ENCODE results near the gene LRSAM1.

The LRSAM1 gene

DNA sequence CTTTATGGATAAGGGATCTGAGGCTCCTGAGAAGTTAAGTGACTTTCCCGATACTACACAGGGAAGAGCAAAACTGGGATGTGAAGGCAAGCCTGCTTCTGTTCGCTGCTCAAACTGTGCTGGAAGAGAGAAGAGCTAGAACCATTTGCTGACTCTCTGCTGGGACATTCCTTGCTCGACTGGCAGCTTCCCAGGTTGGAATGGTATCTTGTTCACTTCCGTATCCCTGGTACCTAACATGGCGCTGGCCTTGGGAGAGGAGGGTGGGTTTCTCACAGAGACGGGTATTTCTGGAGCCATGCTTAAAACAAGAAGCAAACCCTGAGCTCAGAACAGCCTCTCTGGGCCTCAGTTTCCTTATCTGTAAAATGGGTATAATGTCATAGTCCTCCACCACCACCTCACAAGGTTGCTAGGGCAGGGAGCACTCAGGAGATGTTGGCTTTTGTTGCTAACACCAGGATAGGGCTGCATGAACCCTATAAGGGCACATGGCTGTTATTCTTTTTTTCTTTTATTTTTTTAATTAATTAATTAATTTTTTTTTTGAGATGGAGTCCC, 92.7 kb downstream of the LRSAM1 start:
- DNase-seq (ENCODE audit: low read depth, low spot score) = no peak
- Histone ChIP-seq H3K4me3 (no peak overlapping the region), H3K9me3 (ENCODE audit: low read depth, low read length) (no peaks in the 10 kb centered on the region), H3K27ac (no peak overlapping the region), H3K36me3 (ENCODE audit: insufficient read depth, low read length) (no peaks in the 10 kb centered on the region), H3K9ac (ENCODE audit: insufficient read length) (no peak overlapping the region)
- TF ChIP-seq POLR2AphosphoS5 (IDR thresholded peaks at IDR 0.05; ENCODE audit: borderline replicate concordance, low read depth, low read length) (no peak), FOXP2 (optimal IDR thresholded peaks at IDR 0.05; ENCODE audit: control extremely low read depth, extremely low read length, insufficient read depth) (no peak), EZH2 (IDR thresholded peaks at IDR 0.05) (no peak)

GRCh38 chr9:127545196-127546124, 94.2 kb downstream of the LRSAM1 start:
- no peak for DNase-seq (ENCODE audit: low read depth, low spot score)

DNA sequence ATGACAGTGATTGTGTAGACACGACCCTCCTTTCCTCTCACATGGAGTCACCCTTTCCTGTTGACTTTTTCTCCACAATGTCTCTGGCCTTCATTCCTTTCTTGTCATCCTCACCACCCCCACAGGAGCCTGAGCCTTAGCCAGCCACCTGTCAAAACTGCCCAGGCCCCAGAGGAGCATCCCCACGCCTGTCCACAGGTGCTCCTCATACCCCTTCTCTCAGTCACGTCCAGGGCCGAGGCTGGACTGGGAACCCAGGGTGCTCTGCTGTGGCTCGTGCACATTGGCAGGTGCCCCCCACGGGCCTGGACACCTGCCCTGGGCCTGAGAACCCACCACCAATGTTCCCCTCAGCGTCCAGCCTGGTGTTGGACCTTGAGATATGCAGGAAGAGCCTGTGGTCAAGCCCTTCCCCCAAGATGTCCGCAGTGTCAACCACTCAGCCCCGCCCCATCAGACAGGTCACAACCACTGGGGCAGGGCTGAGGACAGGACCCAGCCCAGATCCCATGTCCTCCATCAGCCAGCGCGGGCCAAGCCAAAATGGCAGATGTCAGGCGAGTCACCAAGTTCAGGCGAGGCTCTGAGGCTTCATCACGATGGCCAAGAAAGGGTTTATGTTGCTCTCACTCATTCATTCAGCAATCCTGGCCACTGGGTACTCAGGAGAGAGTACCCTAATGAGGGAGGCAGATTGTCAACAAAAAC, 95.0 kb downstream of the LRSAM1 start:
- Histone ChIP-seq H3K27ac (no peak overlapping the region), H3K36me3 (ENCODE audit: insufficient read depth, low read length) (no peaks in the 10 kb centered on the region), H3K9me3 (ENCODE audit: low read depth, low read length) (no peaks in the 10 kb centered on the region), H3K4me3 (no peak overlapping the region), H3K9ac (ENCODE audit: insufficient read length) (no peak overlapping the region)
- DNase-seq (ENCODE audit: low read depth, low spot score) = no peak
- TF ChIP-seq EZH2 (IDR thresholded peaks at IDR 0.05) = no peak
- TF ChIP-seq POLR2AphosphoS5 (IDR thresholded peaks at IDR 0.05; ENCODE audit: borderline replicate concordance, low read depth, low read length) = no peak
- TF ChIP-seq FOXP2 (optimal IDR thresholded peaks at IDR 0.05; ENCODE audit: control extremely low read depth, extremely low read length, insufficient read depth) = no peak

More at GRCh38 chr9:127545196-127546124, 94.2 kb downstream of the LRSAM1 start:
- Histone ChIP-seq H3K27ac (no peak overlapping the region), H3K9ac (ENCODE audit: insufficient read length) (no peak overlapping the region), H3K4me3 (no peak overlapping the region), H3K9me3 (ENCODE audit: low read depth, low read length) (no peaks in the 10 kb centered on the region), H3K36me3 (ENCODE audit: insufficient read depth, low read length) (no peaks in the 10 kb centered on the region)
- TF ChIP-seq EZH2 (IDR thresholded peaks at IDR 0.05) (no peak), POLR2AphosphoS5 (IDR thresholded peaks at IDR 0.05; ENCODE audit: borderline replicate concordance, low read depth, low read length) (no peak), FOXP2 (optimal IDR thresholded peaks at IDR 0.05; ENCODE audit: control extremely low read depth, extremely low read length, insufficient read depth) (no peak)

GRCh38 chr9:127548352-127548881, 97.1 kb downstream of the LRSAM1 start:
- H3K36me3 ChIP-seq (ENCODE audit: insufficient read depth, low read length) = no peaks in the 10 kb centered on the region

DNA sequence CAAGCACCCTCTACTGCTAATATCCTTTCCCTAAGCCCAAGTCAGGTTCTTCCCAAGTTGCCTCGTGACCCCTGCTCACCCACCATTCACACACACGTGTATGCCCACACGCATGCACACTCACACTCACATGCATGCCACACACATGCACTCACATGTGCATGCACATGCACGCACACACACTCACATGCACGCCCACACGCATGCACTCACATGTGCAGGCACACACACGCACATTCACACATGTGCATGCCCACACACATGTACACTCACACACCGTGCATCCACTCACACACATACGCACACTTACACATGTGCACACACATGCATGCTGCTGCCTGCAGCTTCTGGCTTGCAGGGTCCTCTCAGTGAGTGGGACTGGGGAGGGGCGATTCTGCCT, 97.9 kb downstream of the LRSAM1 start:
- DNase-seq (ENCODE audit: low read depth, low spot score) = no peak
- TF ChIP-seq EZH2 (IDR thresholded peaks at IDR 0.05) (no peak), FOXP2 (optimal IDR thresholded peaks at IDR 0.05; ENCODE audit: control extremely low read depth, extremely low read length, insufficient read depth) (no peak), POLR2AphosphoS5 (IDR thresholded peaks at IDR 0.05; ENCODE audit: borderline replicate concordance, low read depth, low read length) (no peak)
- no peak overlapping the region for H3K9ac ChIP-seq (ENCODE audit: insufficient read length)
- no peaks in the 10 kb centered on the region for H3K36me3 ChIP-seq (ENCODE audit: insufficient read depth, low read length)
- no peak overlapping the region for H3K27ac ChIP-seq
- H3K9me3 ChIP-seq (ENCODE audit: low read depth, low read length) = no peaks in the 10 kb centered on the region
- H3K4me3 ChIP-seq = no peak overlapping the region

More at GRCh38 chr9:127548352-127548881, 97.1 kb downstream of the LRSAM1 start:
- Histone ChIP-seq H3K4me3 (no peak overlapping the region), H3K9me3 (ENCODE audit: low read depth, low read length) (no peaks in the 10 kb centered on the region), H3K9ac (ENCODE audit: insufficient read length) (no peak overlapping the region), H3K27ac (no peak overlapping the region)
- TF ChIP-seq EZH2 (IDR thresholded peaks at IDR 0.05) = no peak
- no peak for TF ChIP-seq FOXP2 (optimal IDR thresholded peaks at IDR 0.05; ENCODE audit: control extremely low read depth, extremely low read length, insufficient read depth)
- no peak for TF ChIP-seq POLR2AphosphoS5 (IDR thresholded peaks at IDR 0.05; ENCODE audit: borderline replicate concordance, low read depth, low read length)
- no peak for DNase-seq (ENCODE audit: low read depth, low spot score)

DNA sequence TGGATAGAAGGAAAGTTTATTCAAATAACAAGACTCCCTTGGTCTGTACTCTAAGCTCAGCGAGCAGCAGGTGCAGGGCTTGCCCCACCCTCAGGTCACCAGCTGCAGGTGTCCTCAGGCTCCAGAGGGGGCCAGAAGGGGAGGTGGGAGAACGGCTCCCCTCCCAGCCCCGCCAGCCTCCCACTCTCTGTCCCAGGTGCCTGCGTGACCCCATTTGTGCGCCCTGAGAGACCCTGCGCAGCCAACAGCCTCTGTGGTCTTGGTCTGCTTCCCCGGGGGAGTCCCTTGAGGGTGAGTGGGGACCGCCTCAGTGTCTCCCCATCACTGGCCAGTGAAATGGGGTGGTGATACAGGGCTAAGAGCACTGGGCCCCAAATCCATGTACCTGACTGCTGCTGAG, 98.4 kb downstream of the LRSAM1 start:
- DNase-seq (ENCODE audit: low read depth, low spot score) = no peak
- Histone ChIP-seq H3K27ac (no peak overlapping the region), H3K4me3 (no peak overlapping the region), H3K9ac (ENCODE audit: insufficient read length) (no peak overlapping the region), H3K36me3 (ENCODE audit: insufficient read depth, low read length) (no peaks in the 10 kb centered on the region), H3K9me3 (ENCODE audit: low read depth, low read length) (no peaks in the 10 kb centered on the region)
- no peak for TF ChIP-seq FOXP2 (optimal IDR thresholded peaks at IDR 0.05; ENCODE audit: control extremely low read depth, extremely low read length, insufficient read depth)
- no peak for TF ChIP-seq POLR2AphosphoS5 (IDR thresholded peaks at IDR 0.05; ENCODE audit: borderline replicate concordance, low read depth, low read length)
- TF ChIP-seq EZH2 (IDR thresholded peaks at IDR 0.05) = no peak

DNA sequence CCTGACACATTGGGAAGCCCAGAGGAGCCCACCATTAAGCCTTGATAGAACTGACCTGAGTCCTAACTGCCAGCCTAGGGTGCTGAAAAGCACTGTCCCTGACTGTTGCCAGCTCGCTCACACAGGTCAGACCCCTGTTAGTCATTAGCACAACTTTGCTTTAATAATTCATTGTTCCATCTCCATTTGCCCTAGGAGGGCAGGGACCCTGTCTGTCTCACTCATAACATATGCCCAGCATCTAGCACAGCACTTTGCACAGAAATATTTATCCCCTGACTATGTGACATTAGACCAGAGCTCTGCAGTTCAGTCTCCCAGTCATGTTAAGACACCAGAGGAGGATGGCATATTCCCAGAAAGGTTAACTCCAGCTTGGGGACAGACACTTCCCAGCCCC, 99.0 kb downstream of the LRSAM1 start:
- Histone ChIP-seq H3K36me3 (ENCODE audit: insufficient read depth, low read length) (no peaks in the 10 kb centered on the region), H3K27ac (no peak overlapping the region)
- no peak for DNase-seq (ENCODE audit: low read depth, low spot score)

GRCh38 chr9:127550751-127551150, 99.4 kb downstream of the LRSAM1 start:
- no peaks in the 10 kb centered on the region for H3K9me3 ChIP-seq (ENCODE audit: low read depth, low read length)
- H3K9ac ChIP-seq (ENCODE audit: insufficient read length) = no peak overlapping the region
- DNase-seq (ENCODE audit: low read depth, low spot score) = no peak
- TF ChIP-seq EZH2 (IDR thresholded peaks at IDR 0.05) (no peak), POLR2AphosphoS5 (IDR thresholded peaks at IDR 0.05; ENCODE audit: borderline replicate concordance, low read depth, low read length) (no peak), FOXP2 (optimal IDR thresholded peaks at IDR 0.05; ENCODE audit: control extremely low read depth, extremely low read length, insufficient read depth) (no peak)
- H3K36me3 ChIP-seq (ENCODE audit: insufficient read depth, low read length) = no peaks in the 10 kb centered on the region
- H3K27ac ChIP-seq = no peak overlapping the region
- no peak overlapping the region for H3K4me3 ChIP-seq

More for the DNA sequence above, 99.0 kb downstream of the LRSAM1 start:
- no peak overlapping the region for H3K9ac ChIP-seq (ENCODE audit: insufficient read length)
- H3K4me3 ChIP-seq = no peak overlapping the region
- TF ChIP-seq FOXP2 (optimal IDR thresholded peaks at IDR 0.05; ENCODE audit: control extremely low read depth, extremely low read length, insufficient read depth) (no peak), EZH2 (IDR thresholded peaks at IDR 0.05) (no peak), POLR2AphosphoS5 (IDR thresholded peaks at IDR 0.05; ENCODE audit: borderline replicate concordance, low read depth, low read length) (no peak)
- no peaks in the 10 kb centered on the region for H3K9me3 ChIP-seq (ENCODE audit: low read depth, low read length)

Measured in SK-N-MC (cell line).